Endothelial cell of umbilical vein (primary cell): ENCODE results near the gene GIN1. TPM values are rescaled to one million over a fixed set of nuclear protein-coding genes. Genes with fewer than 3 reads are reported as not detected.
"Not testable (repeated sequence)": the region's sequence is repeated elsewhere in the genome, so short reads cannot be mapped to it uniquely, and the experiment has no call there.

Source experiments
- BruUV-seq: library from RNA; stranded (reverse); fragments of 400-500 nt; replicated peaks from 2 replicates; lab custom pipeline; 2021; lab: Mats Ljungman, UMichigan
- CTCF ChIA-PET: fragments of 300-600, 350-600 bp; sonication (Branson Sonifier 250); formaldehyde crosslinking; loops from one replicate; lab custom pipeline; 2021; ENCODE audit warnings: antibody characterized with exemption, inconsistent platforms; lab: Charles Lee
- POLR2A ChIA-PET: fragments of 300-600, 350-600 bp; sonication (Branson Sonifier 250); formaldehyde crosslinking; loops from one replicate; lab custom pipeline; 2021; ENCODE audit warnings: antibody characterized with exemption, inconsistent platforms; lab: Charles Lee
- DNase-seq: peaks from one replicate; pipeline ENCODE4 v3.0.0-alpha.2; 2011; ENCODE audit warnings: low read depth, low spot score
- FAIRE-seq: peaks from 2 replicates; lab custom pipeline; 2011; peaks lifted over from hg19 to GRCh38; lab: Jason Lieb, UNC
- H2AFZ ChIP-seq: 2 replicates; pipeline ENCODE4 v1.6.0; 2012; ENCODE audit warnings: low read depth, low read length, control low read depth, inconsistent platforms
- H3K27ac ChIP-seq: 2 replicates; pipeline ENCODE4 v1.5.1; 2011; ENCODE audit warnings: low read depth, mild to moderate bottlenecking, control low read depth, low read length, moderate library complexity; ENCODE audit not compliant: insufficient read depth
- H3K27me3 ChIP-seq, 2 experiments: 2 replicates each; pipeline versions ENCODE4 v1.6.0 to v1.6.1; 2011; ENCODE audit warnings: low read length in 2 of 2, mixed read lengths in 1 of 2; ENCODE audit not compliant: control insufficient read depth in 2 of 2, insufficient read depth in 2 of 2
- H3K36me3 ChIP-seq, 2 experiments: 2 replicates in 1 of 2; 3 replicates in 1 of 2; pipeline ENCODE4 v1.5.1; 2011; ENCODE audit warnings: low read length in 2 of 2, mild to moderate bottlenecking in 1 of 2, moderate library complexity in 1 of 2; ENCODE audit not compliant: control insufficient read depth in 2 of 2, insufficient read depth in 2 of 2; ENCODE audit errors: extremely low read depth in 1 of 2
- H3K4me1 ChIP-seq: 3 replicates; pipeline ENCODE4 v1.5.1; 2011; ENCODE audit warnings: mild to moderate bottlenecking, low read length; ENCODE audit not compliant: control insufficient read depth, insufficient read depth; ENCODE audit errors: extremely low read depth
- H3K4me2 ChIP-seq: 2 replicates; pipeline ENCODE4 v1.6.1; 2011; ENCODE audit warnings: low read length, control low read depth, mixed read lengths; ENCODE audit not compliant: insufficient read depth
- H3K4me3 ChIP-seq, 3 experiments: fragments of 200-600 bp in 1 of 3; sonication (generic), shearing (Covaris generic) in 1 of 3; replicated peaks in 1 of 3; 2 replicates each; pipeline ENCODE4 v1.5.1; 2011 to 2016; ENCODE audit warnings: control low read depth in 3 of 3, low read length in 3 of 3, mild to moderate bottlenecking in 2 of 3, inconsistent platforms in 1 of 3, low read depth in 1 of 3, moderate library complexity in 1 of 3; ENCODE audit not compliant: insufficient read depth in 1 of 3
- H3K79me2 ChIP-seq: 2 replicates; pipeline ENCODE4 v1.6.0; 2012; ENCODE audit warnings: low read length, inconsistent platforms; ENCODE audit not compliant: control insufficient read depth, insufficient read depth
- H3K9ac ChIP-seq: replicated peaks from 2 replicates; pipeline ENCODE3; 2011; ENCODE audit warnings: low read length, control low read depth; ENCODE audit not compliant: insufficient read depth; ENCODE audit errors: extremely low read depth
- H3K9me1 ChIP-seq: replicated peaks from 3 replicates; pipeline ENCODE4 v1.6.0; 2011; ENCODE audit warnings: mild to moderate bottlenecking, low read length; ENCODE audit not compliant: control insufficient read depth, insufficient read depth; ENCODE audit errors: extremely low read depth
- H3K9me3 ChIP-seq: replicated peaks from 2 replicates; pipeline ENCODE4 v1.5.1; 2012; ENCODE audit warnings: low read length, inconsistent platforms; ENCODE audit not compliant: control insufficient read depth, insufficient read depth
- H4K20me1 ChIP-seq: replicated peaks from 2 replicates; pipeline ENCODE3; 2011; ENCODE audit warnings: mild to moderate bottlenecking, low read length; ENCODE audit not compliant: control insufficient read depth, insufficient read depth; ENCODE audit errors: extremely low read depth
- POLR2AphosphoS5 ChIP-seq: IDR thresholded peaks from 2 replicates; pipeline ENCODE4 v1.6.1; 2012; ENCODE audit warnings: low read depth, mild to moderate bottlenecking, control low read depth, low read length, moderate library complexity; ENCODE audit not compliant: insufficient read depth
- dilution Hi-C: fragments of 300-500 bp; cut with MboI; formaldehyde crosslinking; loops from one replicate; pipeline ENCODE4 v1.15.0; 2019; ENCODE audit warnings: low sequenced_read_pairs; ENCODE audit not compliant: extremely low pct_ligation_motif_present
- intact Hi-C: fragments of 100-400 bp; cut with micrococcal nuclease; formaldehyde crosslinking; loops from one replicate; pipeline ENCODE4 v1.10.0; 2022
- polyA plus RNA-seq, 4 experiments: library from polyadenylated mRNA; depleted of rRNA in 3 of 4; stranded (reverse) in 3 of 4; unstranded in 1 of 4; fragments of >200 nt; gene quantifications; 2 replicates each; pipeline versions ENCODE4 v1.2.1 to v1.2.3, GENCODE V29; 2011 to 2012; ENCODE audit warnings: missing spikeins in 1 of 4
- total RNA-seq: library from RNA; stranded (reverse); gene quantifications from 2 replicates; pipeline ENCODE4 v1.2.3, GENCODE V29; 2021
- TF ChIP-seq, protein P1 (sequence below), 2 donors: IDR thresholded peaks; 1 replicate in 1 of 2; 2 replicates in 1 of 2; pipeline ENCODE4 v1.5.1; 2011; ENCODE audit warnings: low read length in 2 of 2, mild to moderate bottlenecking in 2 of 2, moderate library complexity in 2 of 2, control low read depth in 1 of 2, inconsistent platforms in 1 of 2, low read depth in 1 of 2; ENCODE audit not compliant: insufficient read depth in 1 of 2; ENCODE audit errors: extremely low read depth in 1 of 2

GIN1 gene
- total and polyA plus RNA-seq, 2 donors (not counting 3 experiments of a cell fraction or from before 2014, with no cell fraction given), result 0.98 to 4.4 TPM

DNA sequence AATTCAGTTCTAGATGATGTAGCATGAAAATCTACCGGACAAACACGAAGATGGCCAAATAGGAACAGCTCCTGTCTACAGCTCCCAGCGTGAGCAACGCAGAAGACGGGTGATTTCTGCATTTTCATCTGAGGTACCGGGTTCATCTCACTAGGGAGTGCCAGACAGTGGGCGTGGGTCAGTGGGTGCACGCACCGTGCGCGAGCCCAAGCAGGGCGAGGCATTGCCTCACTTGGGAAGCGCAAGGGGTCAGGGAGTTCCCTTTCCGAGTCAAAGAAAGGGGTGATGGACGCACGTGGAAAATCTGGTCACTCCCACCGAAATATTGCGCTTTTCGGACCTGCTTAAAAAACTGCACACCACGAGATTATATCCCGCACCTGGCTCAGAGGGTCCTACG, 73.2 kb downstream of the GIN1 start:
- CTCF ChIA-PET, result interaction anchor here (0.6 to 1.4 kb wide), 2 partner anchors 93 to 366 kb away, joined by 3 read pairs; no protein-coding TSS in a partner anchor
- H3K9me3 ChIP-seq, DNase-seq, H3K4me1 ChIP-seq, POLR2A ChIA-PET, H4K20me1 ChIP-seq, H3K4me3 ChIP-seq, intact Hi-C loops, H3K79me2 ChIP-seq, H3K27ac ChIP-seq, FAIRE-seq, H2AFZ ChIP-seq, H3K9ac ChIP-seq, H3K4me2 ChIP-seq, dilution Hi-C loops, BruUV-seq, H3K36me3 ChIP-seq, H3K27me3 ChIP-seq, H3K9me1 ChIP-seq: not testable (repeated sequence)

DNA sequence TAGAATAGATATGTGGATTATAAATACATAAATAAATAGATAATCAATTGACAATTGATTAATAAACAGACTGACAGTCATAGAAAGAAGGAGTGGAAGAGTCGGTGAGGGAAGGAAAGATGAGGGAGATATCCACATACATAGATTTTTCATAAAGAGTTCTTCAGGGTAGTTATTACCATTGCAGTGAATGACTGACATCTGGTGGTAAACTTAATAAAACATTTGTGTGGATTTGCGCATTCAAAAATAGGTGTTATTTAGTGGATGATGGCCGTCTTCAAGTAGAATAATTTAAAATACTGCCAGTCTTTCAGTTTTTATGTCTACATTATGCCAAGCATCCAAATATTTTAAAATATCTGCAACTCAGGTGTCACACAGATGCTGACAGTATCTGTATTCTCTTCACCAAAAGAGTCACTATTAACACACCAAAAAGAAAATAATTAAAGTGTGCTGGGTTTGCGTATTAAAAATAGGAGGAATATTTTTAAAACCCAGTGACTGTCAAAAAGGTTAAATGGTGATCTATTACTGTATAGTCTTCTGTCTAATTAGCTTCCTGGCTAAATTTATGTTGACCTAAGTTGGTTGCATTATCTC, 78.8 kb downstream of the GIN1 start:
- CTCF ChIA-PET, result interaction anchor here (0.8 to 2.7 kb wide), 6 partner anchors 359 to 505 kb away, joined by 3 to 69 read pairs (median 4); no protein-coding TSS in a partner anchor
- no peaks in the 10 kb centered on the region for H3K27me3 ChIP-seq
- POLR2A ChIA-PET, result no interaction called here

More for the DNA sequence above, 78.8 kb downstream of the GIN1 start:
- DNase-seq (peak; percentile 71), FAIRE-seq (no peak)
- Histone ChIP-seq H3K9me3 (no peaks in the 10 kb centered on the region), H3K9me1 (no peaks in the 10 kb centered on the region), H4K20me1 (no peaks in the 10 kb centered on the region), H3K79me2 (no peaks in the 10 kb centered on the region), H3K4me3 (no peak overlapping the region), H3K27ac (no peak overlapping the region), H2AFZ (no peak overlapping the region), H3K4me1 (no peaks in the 10 kb centered on the region), H3K36me3 (no peaks in the 10 kb centered on the region), H3K9ac (no peak overlapping the region), H3K4me2 (no peak overlapping the region)
- no peak for TF ChIP-seq POLR2AphosphoS5
- TF ChIP-seq, protein P1, sequence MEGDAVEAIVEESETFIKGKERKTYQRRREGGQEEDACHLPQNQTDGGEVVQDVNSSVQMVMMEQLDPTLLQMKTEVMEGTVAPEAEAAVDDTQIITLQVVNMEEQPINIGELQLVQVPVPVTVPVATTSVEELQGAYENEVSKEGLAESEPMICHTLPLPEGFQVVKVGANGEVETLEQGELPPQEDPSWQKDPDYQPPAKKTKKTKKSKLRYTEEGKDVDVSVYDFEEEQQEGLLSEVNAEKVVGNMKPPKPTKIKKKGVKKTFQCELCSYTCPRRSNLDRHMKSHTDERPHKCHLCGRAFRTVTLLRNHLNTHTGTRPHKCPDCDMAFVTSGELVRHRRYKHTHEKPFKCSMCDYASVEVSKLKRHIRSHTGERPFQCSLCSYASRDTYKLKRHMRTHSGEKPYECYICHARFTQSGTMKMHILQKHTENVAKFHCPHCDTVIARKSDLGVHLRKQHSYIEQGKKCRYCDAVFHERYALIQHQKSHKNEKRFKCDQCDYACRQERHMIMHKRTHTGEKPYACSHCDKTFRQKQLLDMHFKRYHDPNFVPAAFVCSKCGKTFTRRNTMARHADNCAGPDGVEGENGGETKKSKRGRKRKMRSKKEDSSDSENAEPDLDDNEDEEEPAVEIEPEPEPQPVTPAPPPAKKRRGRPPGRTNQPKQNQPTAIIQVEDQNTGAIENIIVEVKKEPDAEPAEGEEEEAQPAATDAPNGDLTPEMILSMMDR (IDR thresholded peaks at IDR 0.05; ENCODE audit: extremely low read depth in 1 of 2, insufficient read depth in 1 of 2, low read depth in 1 of 2, low read length in 2 of 2), result peak; percentile 8 to 30
- dilution Hi-C loops (no loop called here), intact Hi-C loops (loop anchor here (1.0 to 5.0 kb wide), 7 partner anchors 98 to 505 kb away; no protein-coding TSS in a partner anchor)
- no TSS peak for BruUV-seq
